Measurements from ENCODE around the gene CCDC27. TPM values are rescaled to one million over a fixed set of nuclear protein-coding genes. Genes with fewer than 3 reads are reported as not detected.

The CCDC27 gene
- total and polyA plus RNA-seq, 2 of the 13 experiments (the other 11 are each of a cell fraction or from before 2014, with no cell fraction given) = not detected

GRCh38 chr1:3773572-3774275 is 21.5 kb downstream of the CCDC27 start (continued):
- TF ChIP-seq MLXIP (CRISPR knock-in tag; IDR thresholded peaks at IDR 0.05; ENCODE audit: borderline replicate concordance) (no peak), ZNF710 (CRISPR knock-in tag; IDR thresholded peaks at IDR 0.05; ENCODE audit: borderline replicate concordance) (0 out of 2 replicates have a peak, but pooled peaks have one; percentile 23), ZNF768 (CRISPR knock-in tag; IDR thresholded peaks at IDR 0.05) (no peak), SOX13 (IDR thresholded peaks at IDR 0.05) (no peak), SOX13 (CRISPR knock-in tag; conservative IDR thresholded peaks at IDR 0.05 in 1 of 2, IDR thresholded peaks at IDR 0.05 in 1 of 2) (no peak), PLSCR1 (CRISPR knock-in tag; IDR thresholded peaks at IDR 0.05; ENCODE audit: borderline replicate concordance) (no peak), REPIN1 (CRISPR knock-in tag; IDR thresholded peaks at IDR 0.05; ENCODE audit: borderline replicate concordance, low read depth) (no peak), ZBTB38 (CRISPR knock-in tag; IDR thresholded peaks at IDR 0.05) (peak; percentile 6; the same call in 1 of the 2 replicates), ZIK1 (CRISPR knock-in tag; IDR thresholded peaks at IDR 0.05; ENCODE audit: borderline replicate concordance, low read depth) (no peak), PATZ1 (CRISPR knock-in tag; IDR thresholded peaks at IDR 0.05) (no peak; the same call in 1 of the 2 replicates), GTF2F1 (IDR thresholded peaks at IDR 0.05; ENCODE audit: low read length) (no peak), ZNF12 (CRISPR knock-in tag; IDR thresholded peaks at IDR 0.05) (no peak), ZBTB42 (CRISPR knock-in tag; IDR thresholded peaks at IDR 0.05) (no peak), ZNF224 (CRISPR knock-in tag; IDR thresholded peaks at IDR 0.05) (no peak), ZMAT5 (CRISPR knock-in tag; IDR thresholded peaks at IDR 0.05; ENCODE audit: borderline replicate concordance, low read depth) (no peak), ASH2L (IDR thresholded peaks at IDR 0.05; ENCODE audit: insufficient read length, low read depth, low read length) (no peak), ZNF33A (CRISPR knock-in tag; IDR thresholded peaks at IDR 0.05; ENCODE audit: borderline replicate concordance) (no peak), FOXJ3 (CRISPR knock-in tag; IDR thresholded peaks at IDR 0.05; ENCODE audit: borderline replicate concordance) (no peak), ZNF557 (CRISPR knock-in tag; IDR thresholded peaks at IDR 0.05) (0 out of 2 replicates have a peak, but pooled peaks have one; percentile 14), TBX2 (CRISPR knock-in tag; IDR thresholded peaks at IDR 0.05; ENCODE audit: borderline replicate concordance) (no peak; the same call in 1 of the 2 replicates), ISX (CRISPR knock-in tag; conservative IDR thresholded peaks at IDR 0.05) (no peak)
